Heart right ventricle (tissue), 16 donors: ENCODE data around the gene RELT. TPM values are rescaled to one million over a fixed set of nuclear protein-coding genes. Genes with fewer than 3 reads are reported as not detected.

Source experiments
- ATAC-seq, 8 donors: fragments of 200-7000 bp; cut with Tn5 transposase; one replicate each; pipeline ENCODE4 v1.9.1; 2020; ENCODE audit warnings: mild to moderate bottlenecking in 8 of 8, moderate library complexity in 8 of 8, moderate number of reproducible peaks in 1 of 8
- DNase-seq, 2 donors: peaks; one replicate each; pipeline ENCODE4 v3.0.0-alpha.2; 2020
- H3K27ac ChIP-seq, 10 donors: fragments of 200-600 bp; sonication (generic) in 2 of 10; one replicate each; pipeline versions ENCODE4 v1.5.0 to v1.8.0; 2020 to 2022; ENCODE audit warnings: mild to moderate bottlenecking in 3 of 10
- H3K27me3 ChIP-seq, 7 donors: fragments of 200-600 bp; one replicate each; pipeline ENCODE4 v1.8.0; 2021 to 2022; ENCODE audit warnings: mild to moderate bottlenecking in 2 of 7
- H3K36me3 ChIP-seq, 9 donors: fragments of 200-600 bp; sonication (generic) in 1 of 9; one replicate each; pipeline versions ENCODE4 v1.5.0 to v1.8.0; 2020 to 2022; ENCODE audit warnings: mild to moderate bottlenecking in 2 of 9
- H3K4me1 ChIP-seq, 9 donors: fragments of 200-600 bp; sonication (generic) in 1 of 9; one replicate each; pipeline versions ENCODE4 v1.5.0 to v1.8.0; 2020 to 2022; ENCODE audit warnings: mild to moderate bottlenecking in 4 of 9
- H3K4me3 ChIP-seq, 10 donors: fragments of 200-600 bp; sonication (generic) in 2 of 10; one replicate each; pipeline versions ENCODE4 v1.5.0 to v1.8.0; 2020 to 2022; ENCODE audit warnings: mild to moderate bottlenecking in 7 of 10, moderate library complexity in 2 of 10
- H3K9me3 ChIP-seq, 11 donors: fragments of 200-600 bp in 10 of 11; sonication (generic) in 2 of 11; one replicate each; pipeline versions ENCODE4 v1.5.0 to v1.8.0; 2013 to 2022; ENCODE audit warnings: mild to moderate bottlenecking in 2 of 11, control low read depth in 1 of 11, moderate library complexity in 1 of 11
- WGBS, 2 donors: extraction: QIAGEN DNeasy Blood & Tissue Kit; methylation state at CpG; one replicate each; pipeline ENCODE4 v1.1.7; 2013; ENCODE audit warnings: inconsistent platforms in 1 of 2; 5-methylcytosine and 5-hydroxymethylcytosine counted together
- intact Hi-C, 10 donors: fragments of 100-400 bp; cut with DNase I; formaldehyde crosslinking; loops; one replicate each; pipeline versions ENCODE4 v1.11.1 to v1.14.2; 2022
- polyA plus RNA-seq, 2 donors: library from polyadenylated mRNA; stranded (reverse); fragments of 200-250 nt; gene quantifications; one replicate each; pipeline ENCODE4 v1.2.3, GENCODE V29; 2013
- total RNA-seq, 10 donors: library from RNA; stranded (reverse); fragmentation: NEBNext Ultra II Directional in 3 of 10; extraction: Animal tissue kit (Norgen Biotek cat#: 25700) in 3 of 10; gene quantifications; one replicate each; pipeline versions ENCODE4 v1.2.1 to v1.2.4, GENCODE V29; 2021 to 2023
- TF ChIP-seq, protein P1 (sequence below), 9 donors: fragments of 200-600 bp; sonication (generic) in 2 of 9; IDR thresholded peaks; one replicate each; pipeline versions ENCODE4 v1.5.0 to v1.8.0; 2021 to 2022; ENCODE audit warnings: antibody characterized with exemption in 9 of 9, mild to moderate bottlenecking in 5 of 9, moderate library complexity in 1 of 9
- donor health status: Arrhythmogenic right ventricular cardiomyopathy.
- donor health status: ischemic (EF 13 %, LVEDD 7.1; RV severe dilation, severe dysfunction).
- donor health status: healthy with polysubstance abuse.
- donor health status: DM: no; HTN: yes; CAD: no.
- donor health status: DM: no; HTN: no; CAD: no.
- donor health status: ischemic (EF 25% LVEDD 6.9; RV normal size, moderate dysfunction).
- donor health status: ischemic (EF 25% LVEDD 5.7; RV mildly dilated, moderate dysfunction).
- donor health status: healthy.
- donor health status: DM: yes; HTN: yes; CAD: no.
- donor health status: Ischemic cardiomyopathy.
- donor health status: ischemic (EF 35%, LVEDD 5.7; RV mildly dilated, moderate dysfunction).
- donor health status: nonischemic (EF 11% LVEDD 7.7; RV severe dilation, severe dysfunction).
- donor health status: DM: yes; HTN: yes; CAD: no.
- donor health status: PGD.
- donor health status: ischemic (EF 29% LVEDD 5.4; RV normal size, mild dysfunction).
- donor health status: nonischemic (EF 23%, LVEDD 6.1; RV moderate dilation, normal function).

RELT gene
- total and polyA plus RNA-seq, 12 donors: 1.0 to 9.2 (median 2.7) TPM

DNA sequence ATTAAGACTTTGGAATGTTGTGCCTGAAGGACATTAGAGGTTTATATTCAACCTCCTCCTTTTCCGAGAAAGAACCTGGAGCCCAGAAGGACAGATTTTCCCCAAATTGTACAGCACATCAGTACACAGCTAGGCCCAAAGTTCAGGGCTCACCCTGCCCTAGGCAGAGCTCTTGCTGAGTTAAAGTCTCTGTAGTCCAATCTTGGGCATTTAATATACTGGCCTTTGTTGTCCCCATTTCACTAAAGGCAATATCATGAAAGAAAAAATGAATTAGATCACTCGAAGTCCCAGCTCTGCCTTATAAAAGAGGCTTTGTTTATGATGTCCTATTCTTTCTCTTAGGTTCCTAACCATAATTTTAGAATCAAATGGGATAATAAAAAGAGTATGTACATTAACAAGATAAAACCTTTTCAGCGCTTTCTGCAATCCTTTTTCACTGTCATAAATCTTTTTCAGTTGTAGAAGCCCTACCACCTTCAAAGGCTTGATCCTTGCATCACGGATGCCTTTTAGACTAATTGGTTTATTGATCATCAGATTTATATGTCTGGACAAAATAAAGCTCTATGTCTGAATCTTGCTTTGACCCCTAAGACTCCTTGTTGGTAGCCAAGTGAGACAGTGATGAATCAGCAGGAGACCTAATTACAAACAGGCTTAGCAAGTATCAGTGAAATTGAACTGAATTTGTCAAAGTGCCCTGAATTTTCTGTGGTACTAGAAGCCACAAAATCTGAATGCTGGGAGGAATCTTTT lies 39.8 kb downstream of the RELT start:
- H3K36me3 ChIP-seq: peaks cover 0 to 61% (median 15%) of the 10 kb centered on the region in 9 donors
- H3K9me3 ChIP-seq: no peaks in the 10 kb centered on the region
- intact Hi-C loops: loop anchor here in 1 of 10 donors (5.0 kb wide), 1 partner anchor 51 kb away; no protein-coding TSS in a partner anchor
- no peaks in the 10 kb centered on the region for H3K27me3 ChIP-seq
- H3K4me3 ChIP-seq: no peak overlapping the region
- H3K27ac ChIP-seq: peak overlapping the region in 6 of 10 donors; percentile 14 to 75 (median 47)
- 88 to 95% methylated on average over 4 of the region's 4 CpGs for WGBS, 2 donors
- ATAC-seq (no peak), DNase-seq (no peak)
- H3K4me1 ChIP-seq: peaks cover 0 to 53% (median 27%) of the 10 kb centered on the region in 9 donors
- TF ChIP-seq, protein P1, sequence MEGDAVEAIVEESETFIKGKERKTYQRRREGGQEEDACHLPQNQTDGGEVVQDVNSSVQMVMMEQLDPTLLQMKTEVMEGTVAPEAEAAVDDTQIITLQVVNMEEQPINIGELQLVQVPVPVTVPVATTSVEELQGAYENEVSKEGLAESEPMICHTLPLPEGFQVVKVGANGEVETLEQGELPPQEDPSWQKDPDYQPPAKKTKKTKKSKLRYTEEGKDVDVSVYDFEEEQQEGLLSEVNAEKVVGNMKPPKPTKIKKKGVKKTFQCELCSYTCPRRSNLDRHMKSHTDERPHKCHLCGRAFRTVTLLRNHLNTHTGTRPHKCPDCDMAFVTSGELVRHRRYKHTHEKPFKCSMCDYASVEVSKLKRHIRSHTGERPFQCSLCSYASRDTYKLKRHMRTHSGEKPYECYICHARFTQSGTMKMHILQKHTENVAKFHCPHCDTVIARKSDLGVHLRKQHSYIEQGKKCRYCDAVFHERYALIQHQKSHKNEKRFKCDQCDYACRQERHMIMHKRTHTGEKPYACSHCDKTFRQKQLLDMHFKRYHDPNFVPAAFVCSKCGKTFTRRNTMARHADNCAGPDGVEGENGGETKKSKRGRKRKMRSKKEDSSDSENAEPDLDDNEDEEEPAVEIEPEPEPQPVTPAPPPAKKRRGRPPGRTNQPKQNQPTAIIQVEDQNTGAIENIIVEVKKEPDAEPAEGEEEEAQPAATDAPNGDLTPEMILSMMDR (IDR thresholded peaks at IDR 0.05): no peak

- TF ChIP-seq, protein P1 (IDR thresholded peaks at IDR 0.05): no peak
- intact Hi-C loops: loop anchor here in 1 of 10 donors (5.0 kb wide), 1 partner anchor 51 kb away; no protein-coding TSS in a partner anchor
- no peaks in the 10 kb centered on the region for H3K27me3 ChIP-seq
- no peaks in the 10 kb centered on the region for H3K9me3 ChIP-seq
- H3K4me3 ChIP-seq: no peak overlapping the region
- DNase-seq: no peak
- ATAC-seq: peak in 1 of 8 donors; percentile 55
- 97 to 99% methylated on average over 2 of the region's 2 CpGs for WGBS, 2 donors
- H3K4me1 ChIP-seq: peaks cover 0 to 53% (median 34%) of the 10 kb centered on the region in 9 donors
- H3K27ac ChIP-seq: peak overlapping the region in 4 of 10 donors; percentile 2 to 75 (median 51)
- H3K36me3 ChIP-seq: peaks cover 0 to 55% (median 15%) of the 10 kb centered on the region in 9 donors
These were observed 40.6 kb downstream of the RELT start for GRCh38 chr11:73416786-73417185.

GRCh38 chr11:73420136-73420535 lies 43.9 kb downstream of the RELT start:
- no peak overlapping the region for H3K27ac ChIP-seq
- TF ChIP-seq, protein P1 (IDR thresholded peaks at IDR 0.05): no peak
- DNase-seq: no peak
- no peaks in the 10 kb centered on the region for H3K27me3 ChIP-seq
- no peak overlapping the region for H3K4me3 ChIP-seq
- peaks cover 0 to 39% (median 15%) of the 10 kb centered on the region in 9 donors for H3K36me3 ChIP-seq
- peaks cover 0 to 38% (median 27%) of the 10 kb centered on the region in 9 donors for H3K4me1 ChIP-seq
- ATAC-seq: no peak
- intact Hi-C loops: no loop called here
- H3K9me3 ChIP-seq: no peaks in the 10 kb centered on the region

- H3K4me1 ChIP-seq: peaks cover 0 to 42% (median 34%) of the 10 kb centered on the region in 9 donors
- H3K27me3 ChIP-seq: no peaks in the 10 kb centered on the region
- TF ChIP-seq, protein P1 (IDR thresholded peaks at IDR 0.05): no peak
- intact Hi-C loops: no loop called here
- H3K9me3 ChIP-seq: no peaks in the 10 kb centered on the region
- 92 to 96% methylated on average over 4 of the region's 4 CpGs for WGBS, 2 donors
- peaks cover 0 to 24% (median 14%) of the 10 kb centered on the region in 9 donors for H3K36me3 ChIP-seq
- no peak overlapping the region for H3K27ac ChIP-seq
- no peak for DNase-seq
- ATAC-seq: no peak
- no peak overlapping the region for H3K4me3 ChIP-seq
These were observed 46.7 kb downstream of the RELT start for GRCh38 chr11:73422886-73423285.
